Measurements from ENCODE around the gene RNF4. TPM values are rescaled to one million over a fixed set of nuclear protein-coding genes. Genes with fewer than 3 reads are reported as not detected.
"Not testable (repeated sequence)": the region's sequence is repeated elsewhere in the genome, so short reads cannot be mapped to it uniquely, and the experiment has no call there.

Gene RNF4
- total and polyA plus RNA-seq, 10 of the 15 experiments (the other 5 are each of a cell fraction or from before 2014, with no cell fraction given): 34.9 to 145 (median 76.1) TPM

GRCh38 chr4:2543580-2544191 is 74.8 kb downstream of the RNF4 start:
- H3K4me1 ChIP-seq (ENCODE audit: control insufficient read depth, insufficient read depth, low read length); H3K9me3 ChIP-seq (replicated peaks; ENCODE audit: control insufficient read depth, insufficient read depth, low read length); in situ Hi-C loops (cut with MboI); RAD21 ChIA-PET (ENCODE audit: unreplicated experiment); H4K20me1 ChIP-seq (ENCODE audit: control insufficient read depth, insufficient read depth); H3K4me3 ChIP-seq; ATAC-seq; intact Hi-C loops (cut with micrococcal nuclease; ENCODE audit: unreplicated experiment); CTCF ChIA-PET; BruUV-seq (replicated peaks); H3K9ac ChIP-seq (ENCODE audit: control insufficient read depth, insufficient read depth, low read length); H3K4me2 ChIP-seq (ENCODE audit: control insufficient read depth, insufficient read depth); FAIRE-seq; H3K27ac ChIP-seq (ENCODE audit: control insufficient read depth, insufficient read depth); H2AFZ ChIP-seq (ENCODE audit: control insufficient read depth, low read depth, low read length); H3K36me3 ChIP-seq (ENCODE audit: control insufficient read depth in 2 of 2, insufficient read depth in 2 of 2, low read length in 1 of 2); POLR2A ChIA-PET; DNase-seq (ENCODE audit: low read depth, low spot score); H3K27me3 ChIP-seq (replicated peaks in 1 of 2; ENCODE audit: control insufficient read depth in 2 of 2, insufficient read depth in 2 of 2, low read length in 1 of 2): not testable (repeated sequence)
- SMC1A ChIA-PET (ENCODE audit: uncharacterized antibody, unreplicated experiment): interaction anchor here (1.4 kb wide), 1 partner anchor 72 kb away, joined by 3 read pairs; no protein-coding TSS in a partner anchor
- 91% methylated on average over 10 of the region's 10 CpGs for WGBS (ENCODE audit: insufficient coverage, insufficient replicate concordance, low lambda C conversion rate, missing lambda C conversion rate)
- 0 out of 2 replicates have a peak, but pooled peaks have one; percentile 15 for TF ChIP-seq MLLT1 (IDR thresholded peaks at IDR 0.05)
- peaks cover 77% of the 10 kb centered on the region for H3K79me2 ChIP-seq (ENCODE audit: control insufficient read depth, insufficient read depth, low read length)

GRCh38 chr4:2545321-2546013 is 76.6 kb downstream of the RNF4 start:
- Histone ChIP-seq H3K4me1 (ENCODE audit: control insufficient read depth, insufficient read depth, low read length) (no peaks in the 10 kb centered on the region; the same call in 1 of the 2 replicates), H3K9me3 (replicated peaks; ENCODE audit: control insufficient read depth, insufficient read depth, low read length) (peaks cover 2% of the 10 kb centered on the region; the same call in 2 of the 3 replicates), H3K27ac (ENCODE audit: control insufficient read depth, insufficient read depth) (no peak overlapping the region), H3K27me3 (replicated peaks in 1 of 2; ENCODE audit: control insufficient read depth in 2 of 2, insufficient read depth in 2 of 2, low read length in 1 of 2) (no peaks in the 10 kb centered on the region), H3K36me3 (ENCODE audit: control insufficient read depth in 2 of 2, insufficient read depth in 2 of 2, low read length in 1 of 2) (no peaks in the 10 kb centered on the region; a peak in 1 of 4 replicates), H3K4me3 (no peak overlapping the region), H3K4me2 (ENCODE audit: control insufficient read depth, insufficient read depth) (no peak overlapping the region), H2AFZ (ENCODE audit: control insufficient read depth, low read depth, low read length) (no peak overlapping the region), H3K9ac (ENCODE audit: control insufficient read depth, insufficient read depth, low read length) (no peak overlapping the region), H3K79me2 (ENCODE audit: control insufficient read depth, insufficient read depth, low read length) (peaks cover 67% of the 10 kb centered on the region), H4K20me1 (ENCODE audit: control insufficient read depth, insufficient read depth) (no peaks in the 10 kb centered on the region; the same call in 1 of the 2 replicates)
- ChIA-PET SMC1A (ENCODE audit: uncharacterized antibody, unreplicated experiment) (interaction anchor here (0.7 kb wide), 1 partner anchor 18 kb away, joined by 3 read pairs; no protein-coding TSS in a partner anchor), RAD21 (ENCODE audit: unreplicated experiment) (no interaction called here), POLR2A (no interaction called here), CTCF (no interaction called here)
- no peak for TF ChIP-seq SUPT20H (IDR thresholded peaks at IDR 0.05; ENCODE audit: borderline replicate concordance, control insufficient read depth, low read depth, low read length)
- TF ChIP-seq CREB1 (IDR thresholded peaks at IDR 0.05; ENCODE audit: low read depth): no peak
- TF ChIP-seq GATAD2B (conservative IDR thresholded peaks at IDR 0.05; ENCODE audit: low read depth): no peak
- TF ChIP-seq, protein P1, sequence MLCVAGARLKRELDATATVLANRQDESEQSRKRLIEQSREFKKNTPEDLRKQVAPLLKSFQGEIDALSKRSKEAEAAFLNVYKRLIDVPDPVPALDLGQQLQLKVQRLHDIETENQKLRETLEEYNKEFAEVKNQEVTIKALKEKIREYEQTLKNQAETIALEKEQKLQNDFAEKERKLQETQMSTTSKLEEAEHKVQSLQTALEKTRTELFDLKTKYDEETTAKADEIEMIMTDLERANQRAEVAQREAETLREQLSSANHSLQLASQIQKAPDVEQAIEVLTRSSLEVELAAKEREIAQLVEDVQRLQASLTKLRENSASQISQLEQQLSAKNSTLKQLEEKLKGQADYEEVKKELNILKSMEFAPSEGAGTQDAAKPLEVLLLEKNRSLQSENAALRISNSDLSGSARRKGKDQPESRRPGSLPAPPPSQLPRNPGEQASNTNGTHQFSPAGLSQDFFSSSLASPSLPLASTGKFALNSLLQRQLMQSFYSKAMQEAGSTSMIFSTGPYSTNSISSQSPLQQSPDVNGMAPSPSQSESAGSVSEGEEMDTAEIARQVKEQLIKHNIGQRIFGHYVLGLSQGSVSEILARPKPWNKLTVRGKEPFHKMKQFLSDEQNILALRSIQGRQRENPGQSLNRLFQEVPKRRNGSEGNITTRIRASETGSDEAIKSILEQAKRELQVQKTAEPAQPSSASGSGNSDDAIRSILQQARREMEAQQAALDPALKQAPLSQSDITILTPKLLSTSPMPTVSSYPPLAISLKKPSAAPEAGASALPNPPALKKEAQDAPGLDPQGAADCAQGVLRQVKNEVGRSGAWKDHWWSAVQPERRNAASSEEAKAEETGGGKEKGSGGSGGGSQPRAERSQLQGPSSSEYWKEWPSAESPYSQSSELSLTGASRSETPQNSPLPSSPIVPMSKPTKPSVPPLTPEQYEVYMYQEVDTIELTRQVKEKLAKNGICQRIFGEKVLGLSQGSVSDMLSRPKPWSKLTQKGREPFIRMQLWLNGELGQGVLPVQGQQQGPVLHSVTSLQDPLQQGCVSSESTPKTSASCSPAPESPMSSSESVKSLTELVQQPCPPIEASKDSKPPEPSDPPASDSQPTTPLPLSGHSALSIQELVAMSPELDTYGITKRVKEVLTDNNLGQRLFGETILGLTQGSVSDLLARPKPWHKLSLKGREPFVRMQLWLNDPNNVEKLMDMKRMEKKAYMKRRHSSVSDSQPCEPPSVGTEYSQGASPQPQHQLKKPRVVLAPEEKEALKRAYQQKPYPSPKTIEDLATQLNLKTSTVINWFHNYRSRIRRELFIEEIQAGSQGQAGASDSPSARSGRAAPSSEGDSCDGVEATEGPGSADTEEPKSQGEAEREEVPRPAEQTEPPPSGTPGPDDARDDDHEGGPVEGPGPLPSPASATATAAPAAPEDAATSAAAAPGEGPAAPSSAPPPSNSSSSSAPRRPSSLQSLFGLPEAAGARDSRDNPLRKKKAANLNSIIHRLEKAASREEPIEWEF (IDR thresholded peaks at IDR 0.05; ENCODE audit: insufficient replicate concordance, low read depth, low read length): no peak
- intact Hi-C loops (cut with micrococcal nuclease; ENCODE audit: unreplicated experiment) (no loop called here), in situ Hi-C loops (cut with MboI) (no loop called here)
- ATAC-seq (no peak), FAIRE-seq (no peak), DNase-seq (ENCODE audit: low read depth, low spot score) (no peak)
- no TSS peak for BruUV-seq (replicated peaks)
- WGBS (ENCODE audit: insufficient coverage, insufficient replicate concordance, low lambda C conversion rate, missing lambda C conversion rate): 89% methylated on average over 7 of the region's 7 CpGs

Measured in GM12878 (cell line).